CD4-positive, alpha-beta T cell treated with Interleukin-1 beta for 1 hour (primary cell): Measurements from ENCODE around the gene AKT2.

ENCODE experiments used
- DNase-seq, 2 donors: peaks; one replicate each; pipeline ENCODE4 v3.0.0-alpha.2; 2020 to 2022

Gene AKT2

GRCh38 chr19:40216013-40216776, 69.0 kb downstream of the AKT2 start:
- DNase-seq = no peak

GRCh38 chr19:40214936-40215335, 70.2 kb downstream of the AKT2 start:
- DNase-seq = no peak

GRCh38 chr19:40213882-40214570, 71.1 kb downstream of the AKT2 start:
- DNase-seq = no peak

GRCh38 chr19:40213251-40213829, 71.8 kb downstream of the AKT2 start:
- DNase-seq = no peak

GRCh38 chr19:40210889-40211288, 74.3 kb downstream of the AKT2 start:
- DNase-seq = no peak

GRCh38 chr19:40208602-40209001, 76.5 kb downstream of the AKT2 start:
- no peak for DNase-seq

GRCh38 chr19:40205760-40206159, 79.4 kb downstream of the AKT2 start:
- DNase-seq = no peak

GRCh38 chr19:40204381-40204780, 80.8 kb downstream of the AKT2 start:
- no peak for DNase-seq

GRCh38 chr19:40200341-40201099, 84.6 kb downstream of the AKT2 start:
- no peak for DNase-seq

GRCh38 chr19:40198272-40198990, 86.7 kb downstream of the AKT2 start:
- DNase-seq = no peak

GRCh38 chr19:40193587-40193849, 91.6 kb downstream of the AKT2 start:
- DNase-seq = no peak

- no peak for DNase-seq
These were observed 92.2 kb downstream of the AKT2 start for GRCh38 chr19:40192758-40193586.

- peak; percentile 15 to 20 for DNase-seq
These were observed 93.1 kb downstream of the AKT2 start for GRCh38 chr19:40191836-40192646.

GRCh38 chr19:40190891-40191835, 94.0 kb downstream of the AKT2 start, which contains the start of gene MAP3K10:
Gene MAP3K10 (plus strand): TSS chr19:40191426. CDS start chr19:40192032, 606 bp downstream.
- peak; percentile 75 to 79 for DNase-seq

GRCh38 chr19:40184273-40184672, 100.9 kb downstream of the AKT2 start:
- no peak for DNase-seq
